ENCODE results near the gene DST. TPM values are rescaled to one million over a fixed set of nuclear protein-coding genes. Genes with fewer than 3 reads are reported as not detected.

Gene DST
- total and polyA plus RNA-seq, 2 of the 8 experiments (the other 6 are each of a cell fraction or from before 2014, with no cell fraction given) = 49.4 to 116 TPM

GRCh38 chr6:56419191-56419590 lies 223.5 kb downstream of the DST start (continued):
- no peak for TF ChIP-seq KDM4A (IDR thresholded peaks at IDR 0.05; ENCODE audit: low read depth, low read length, severe bottlenecking)
- no peak for TF ChIP-seq HDAC6 (IDR thresholded peaks at IDR 0.05; ENCODE audit: low read depth, low read length)
- no peak for TF ChIP-seq SP4 (IDR thresholded peaks at IDR 0.05; ENCODE audit: low read length)
- TF ChIP-seq BRCA1 (IDR thresholded peaks at IDR 0.05; ENCODE audit: low read depth, low read length) = no peak
